ENCODE data around the gene SSBP4. TPM values are rescaled to one million over a fixed set of nuclear protein-coding genes. Genes with fewer than 3 reads are reported as not detected.

The SSBP4 gene
- total and polyA plus RNA-seq, 4 donors = 4.0 to 19.0 (median 11.5) TPM

- H3K27me3 ChIP-seq (ENCODE audit: control insufficient read depth in 4 of 4, insufficient read depth in 4 of 4, low read length in 3 of 4) = no peaks in the 10 kb centered on the region
- no peaks in the 10 kb centered on the region for H3K9me3 ChIP-seq (ENCODE audit: control insufficient read depth in 4 of 4, low read length in 3 of 4)
- no peak overlapping the region for H3K4me3 ChIP-seq (ENCODE audit: low read depth in 1 of 3, low read length in 3 of 3)
- no peak for DNase-seq (ENCODE audit: low spot score)
- peaks cover 7 to 44% (median 12%) of the 10 kb centered on the region in 4 donors for H3K36me3 ChIP-seq (ENCODE audit: control insufficient read depth in 4 of 4, insufficient read depth in 3 of 4, low read depth in 1 of 4, low read length in 3 of 4)
- peaks cover 4 to 12% (median 6%) of the 10 kb centered on the region in 4 donors for H3K4me1 ChIP-seq (ENCODE audit: control insufficient read depth in 4 of 4, insufficient read depth in 4 of 4, low read length in 3 of 4)
- H3K27ac ChIP-seq (ENCODE audit: low read depth in 1 of 2, low read length in 2 of 2) = no peak overlapping the region
- WGBS = 92% methylated on average over 4 of the region's 4 CpGs
- no peak for TF ChIP-seq TAF1 (conservative IDR thresholded peaks at IDR 0.05)
- TF ChIP-seq RAD21 (IDR thresholded peaks at IDR 0.05) = no peak
- no peak for TF ChIP-seq EGR1 (IDR thresholded peaks at IDR 0.05; ENCODE audit: low read depth in 2 of 2)
- TF ChIP-seq ATF3 (IDR thresholded peaks at IDR 0.05) = no peak
- no peak for TF ChIP-seq CTCF (IDR thresholded peaks at IDR 0.05; ENCODE audit: low read depth, low read length, missing input control)
- no peak for TF ChIP-seq YY1 (IDR thresholded peaks at IDR 0.05)
- TF ChIP-seq MAX (IDR thresholded peaks at IDR 0.05) = no peak
- TF ChIP-seq SP1 (IDR thresholded peaks at IDR 0.05) = no peak
- no peak for TF ChIP-seq JUND (IDR thresholded peaks at IDR 0.05)
- TF ChIP-seq HNF4A (conservative IDR thresholded peaks at IDR 0.05) = no peak
- TF ChIP-seq ZBTB33 (IDR thresholded peaks at IDR 0.05) = no peak
- TF ChIP-seq HNF4G (IDR thresholded peaks at IDR 0.05) = no peak
- no peak for TF ChIP-seq FOXA2 (IDR thresholded peaks at IDR 0.05)
- TF ChIP-seq REST (IDR thresholded peaks at IDR 0.05) = no peak
- no peak for TF ChIP-seq RXRA (IDR thresholded peaks at IDR 0.05)
- no peak overlapping the region for H3K9ac ChIP-seq (ENCODE audit: low read depth in 1 of 2, low read length in 2 of 2)
Measured at GRCh38 chr19:18456279-18456678, 37.1 kb downstream of the SSBP4 start.

DNA sequence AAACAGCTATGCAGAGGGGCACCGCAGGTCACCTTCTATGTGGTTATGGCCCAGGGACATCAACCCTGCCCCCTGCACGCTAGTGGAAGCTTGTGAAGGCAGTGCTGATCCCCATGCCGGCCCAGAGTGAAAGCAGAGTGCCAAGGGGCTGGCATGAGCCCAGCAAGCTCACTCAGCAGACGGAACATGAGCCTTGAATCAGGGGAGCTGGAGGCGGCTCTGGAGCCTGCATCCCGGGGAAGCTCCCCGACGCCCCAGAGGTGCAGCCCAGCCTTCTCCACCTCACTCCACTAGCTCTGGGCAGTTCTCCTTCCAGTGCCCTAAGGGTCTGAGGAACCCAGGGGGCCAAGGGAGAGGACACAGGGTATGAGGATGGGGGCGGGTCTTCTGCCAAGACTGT is 37.8 kb downstream of the SSBP4 start:
- Histone ChIP-seq H3K36me3 (ENCODE audit: control insufficient read depth in 4 of 4, insufficient read depth in 3 of 4, low read depth in 1 of 4, low read length in 3 of 4) (peaks cover 9 to 47% (median 13%) of the 10 kb centered on the region in 4 donors), H3K27me3 (ENCODE audit: control insufficient read depth in 4 of 4, insufficient read depth in 4 of 4, low read length in 3 of 4) (no peaks in the 10 kb centered on the region), H3K4me3 (ENCODE audit: low read depth in 1 of 3, low read length in 3 of 3) (no peak overlapping the region), H3K27ac (ENCODE audit: low read depth in 1 of 2, low read length in 2 of 2) (no peak overlapping the region), H3K4me1 (ENCODE audit: control insufficient read depth in 4 of 4, insufficient read depth in 4 of 4, low read length in 3 of 4) (peaks cover 4 to 12% (median 6%) of the 10 kb centered on the region in 4 donors), H3K9ac (ENCODE audit: low read depth in 1 of 2, low read length in 2 of 2) (no peak overlapping the region), H3K9me3 (ENCODE audit: control insufficient read depth in 4 of 4, low read length in 3 of 4) (no peaks in the 10 kb centered on the region)
- DNase-seq (ENCODE audit: low spot score) = no peak
- WGBS = 85% methylated on average over 9 of the region's 9 CpGs
- no peak for TF ChIP-seq SP1 (IDR thresholded peaks at IDR 0.05)
- TF ChIP-seq MAX (IDR thresholded peaks at IDR 0.05) = no peak
- no peak for TF ChIP-seq TAF1 (conservative IDR thresholded peaks at IDR 0.05)
- no peak for TF ChIP-seq REST (IDR thresholded peaks at IDR 0.05)
- no peak for TF ChIP-seq YY1 (IDR thresholded peaks at IDR 0.05)
- no peak for TF ChIP-seq ZBTB33 (IDR thresholded peaks at IDR 0.05)
- TF ChIP-seq RAD21 (IDR thresholded peaks at IDR 0.05) = no peak
- no peak for TF ChIP-seq HNF4A (conservative IDR thresholded peaks at IDR 0.05)
- TF ChIP-seq FOXA2 (IDR thresholded peaks at IDR 0.05) = no peak
- TF ChIP-seq FOXA1 (IDR thresholded peaks at IDR 0.05) = no peak
- no peak for TF ChIP-seq RXRA (IDR thresholded peaks at IDR 0.05)
- TF ChIP-seq JUND (IDR thresholded peaks at IDR 0.05) = no peak
- TF ChIP-seq NR2F2 (IDR thresholded peaks at IDR 0.05) = no peak
- no peak for TF ChIP-seq HNF4G (IDR thresholded peaks at IDR 0.05)
- TF ChIP-seq EGR1 (IDR thresholded peaks at IDR 0.05; ENCODE audit: low read depth in 2 of 2) = no peak
